Gastrocnemius medialis (tissue), 4 donors: ENCODE measurements around the gene RIOX2. TPM values are rescaled to one million over a fixed set of nuclear protein-coding genes. Genes with fewer than 3 reads are reported as not detected.
"Not testable (repeated sequence)": the region's sequence is repeated elsewhere in the genome, so short reads cannot be mapped to it uniquely, and the experiment has no call there.

Experiments
- ATAC-seq, 2 donors: fragments of 150-250 bp; one replicate each; pipeline ENCODE4 v1.9.1; 2016
- DNase-seq, 2 donors: peaks; one replicate each; pipeline ENCODE4 v3.0.0-alpha.2; 2019
- H3K27ac ChIP-seq, 4 donors: fragments of 200-600 bp; sonication (generic); 1 replicate in 1 of 4; 2 replicates in 3 of 4; pipeline ENCODE4 v1.5.1; 2016 to 2018; ENCODE audit warnings: mild to moderate bottlenecking in 2 of 4, moderate library complexity in 1 of 4
- H3K27me3 ChIP-seq, 3 donors: fragments of 200-600 bp; sonication (generic) in 2 of 3; 1 replicate in 1 of 3; 2 replicates in 2 of 3; pipeline versions ENCODE4 v1.5.1 to v1.6.0; 2016 to 2019; ENCODE audit warnings: mild to moderate bottlenecking in 1 of 3, moderate library complexity in 1 of 3
- H3K36me3 ChIP-seq, 2 donors: fragments of 200-600 bp; sonication (generic) in 1 of 2; one replicate each; pipeline ENCODE4 v1.5.1; 2017 to 2018
- H3K4me1 ChIP-seq, 2 donors: fragments of 200-600 bp; sonication (generic) in 1 of 2; one replicate each; pipeline ENCODE4 v1.5.1; 2016 to 2017; ENCODE audit warnings: mild to moderate bottlenecking in 2 of 2
- H3K4me3 ChIP-seq, 4 donors: fragments of 200-600 bp; sonication (generic) in 3 of 4; 1 replicate in 1 of 4; 2 replicates in 3 of 4; pipeline ENCODE4 v1.5.1; 2016 to 2019; ENCODE audit warnings: mild to moderate bottlenecking in 2 of 4
- H3K9me3 ChIP-seq, 3 donors: fragments of 200-600 bp; sonication (generic) in 2 of 3; 1 replicate in 1 of 3; 2 replicates in 2 of 3; pipeline ENCODE4 v1.5.1; 2016 to 2019
- CTCF ChIP-seq, 5 experiments: fragments of 450-650 bp in 3 of 5; fragments of 200-600 bp in 2 of 5; sonication (generic) in 2 of 5; IDR thresholded peaks in 4 of 5; conservative IDR thresholded peaks in 1 of 5; 1 replicate in 4 of 5; 2 replicates in 1 of 5; pipeline ENCODE4 v1.5.1; 2016 to 2019; ENCODE audit warnings: antibody characterized with exemption in 5 of 5, mild to moderate bottlenecking in 3 of 5, moderate library complexity in 3 of 5
- POLR2A ChIP-seq, 2 donors: fragments of 450-650 bp; IDR thresholded peaks; one replicate each; pipeline ENCODE4 v1.6.1; 2017; ENCODE audit warnings: antibody characterized with exemption in 2 of 2, mild to moderate bottlenecking in 2 of 2, moderate library complexity in 2 of 2
- in situ Hi-C, 4 donors: fragments of 200-750 bp; cut with MboI; loops; one replicate each; pipeline versions ENCODE4 v1.15.0 to v1.8.0; 2017; ENCODE audit warnings: low sequenced_read_pairs in 4 of 4
- intact Hi-C: fragments of 100-400 bp; cut with DNase I; formaldehyde crosslinking; loops from one replicate; pipeline ENCODE4 v1.15.1; 2023; ENCODE audit warnings: low total_unique reads
- total RNA-seq, 4 donors: library from RNA; depleted of rRNA; stranded (reverse); fragments of >200 nt; gene quantifications; one replicate each; pipeline versions ENCODE4 v1.1.0 to v1.2.3, GENCODE V29; 2016

Gene RIOX2
- total RNA-seq, 4 donors from 2014 or later = 27.4 to 57.3 (median 49.6) TPM

DNA sequence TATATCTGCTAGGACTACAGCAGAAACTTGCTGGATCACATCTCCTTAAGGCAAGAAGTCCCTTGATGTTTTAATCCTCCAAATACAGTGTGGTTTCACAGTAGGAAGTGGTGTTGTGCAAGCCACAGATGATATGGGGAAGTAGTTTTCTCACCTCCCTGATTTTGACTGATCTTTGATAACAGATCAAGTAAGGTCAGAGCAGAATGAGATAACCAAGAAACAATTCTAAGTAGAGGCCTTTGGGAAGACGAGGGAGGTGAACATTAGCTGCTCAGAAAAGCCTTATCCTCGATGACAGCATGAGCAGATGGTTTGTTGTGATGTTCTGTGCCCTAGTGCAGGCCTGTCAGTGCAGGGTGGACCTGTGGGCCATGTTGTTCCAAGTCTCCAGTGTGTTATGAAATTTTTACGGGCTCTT lies 61.3 kb downstream of the RIOX2 start:
- intact Hi-C loops (no loop called here), in situ Hi-C loops (no loop called here)
- H3K4me1 ChIP-seq = peaks cover 3 to 5% of the 10 kb centered on the region in 2 donors
- H3K36me3 ChIP-seq = peaks cover 0 to 21% of the 10 kb centered on the region in 2 donors
- no peaks in the 10 kb centered on the region for H3K9me3 ChIP-seq
- no peak overlapping the region for H3K4me3 ChIP-seq
- ATAC-seq = no peak
- no peak for DNase-seq
- TF ChIP-seq POLR2A (IDR thresholded peaks at IDR 0.05) (no peak), CTCF (IDR thresholded peaks at IDR 0.05 in 4 of 5, conservative IDR thresholded peaks at IDR 0.05 in 1 of 5) (no peak)
- no peaks in the 10 kb centered on the region for H3K27me3 ChIP-seq
- H3K27ac ChIP-seq = no peak overlapping the region

DNA sequence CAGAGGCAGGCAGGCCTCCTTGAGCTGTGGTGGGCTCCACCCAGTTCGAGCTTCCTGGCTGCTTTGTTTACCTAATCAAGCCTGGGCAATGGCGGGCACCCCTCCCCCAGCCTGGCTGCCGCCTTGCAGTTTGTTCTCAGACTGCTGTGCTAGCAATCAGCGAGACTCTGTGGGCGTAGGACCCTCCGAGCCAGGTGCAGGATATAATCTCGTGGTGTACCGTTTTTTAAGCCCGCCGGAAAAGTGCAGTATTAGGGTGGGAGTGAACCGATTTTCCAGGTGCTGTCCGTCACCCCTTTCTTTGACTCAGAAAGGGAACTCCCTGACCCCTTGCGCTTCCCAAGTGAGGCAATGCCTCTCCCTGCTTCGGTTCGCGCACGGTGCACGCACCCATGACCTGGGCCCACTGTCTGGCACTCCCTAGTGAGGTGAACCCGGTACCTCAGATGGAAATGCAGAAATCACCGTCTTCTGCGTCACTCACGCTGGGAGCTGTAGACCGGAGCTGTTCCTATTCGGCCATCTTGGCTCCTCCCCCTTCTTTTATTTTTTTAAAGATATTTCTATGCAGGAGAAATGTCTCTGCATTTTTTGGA lies 61.9 kb downstream of the RIOX2 start:
- ATAC-seq, DNase-seq, H3K4me1 ChIP-seq, H3K27me3 ChIP-seq, intact Hi-C loops, H3K27ac ChIP-seq, in situ Hi-C loops, H3K9me3 ChIP-seq: not testable (repeated sequence)
- H3K4me3 ChIP-seq = peak overlapping the region in 1 of 4 donors; percentile 29
- H3K36me3 ChIP-seq = peaks cover 0 to 21% of the 10 kb centered on the region in 2 donors

- H3K4me3 ChIP-seq, ATAC-seq, intact Hi-C loops, H3K9me3 ChIP-seq, H3K27me3 ChIP-seq, DNase-seq, in situ Hi-C loops, H3K27ac ChIP-seq, H3K4me1 ChIP-seq: not testable (repeated sequence)
- H3K36me3 ChIP-seq = peaks cover 0 to 21% of the 10 kb centered on the region in 2 donors
These were observed 62.4 kb downstream of the RIOX2 start for GRCh38 chr3:97909830-97910229.

- intact Hi-C loops (no loop called here), in situ Hi-C loops (no loop called here)
- Histone ChIP-seq H3K36me3 (peaks cover 0 to 25% of the 10 kb centered on the region in 2 donors), H3K9me3 (no peaks in the 10 kb centered on the region), H3K27me3 (no peaks in the 10 kb centered on the region), H3K27ac (peak overlapping the region; percentile 46 to 73 (median 54)), H3K4me1 (peaks cover 0 to 6% of the 10 kb centered on the region in 2 donors), H3K4me3 (no peak overlapping the region)
- ATAC-seq (peak; percentile 26 to 39), DNase-seq (no peak)
- TF ChIP-seq CTCF (IDR thresholded peaks at IDR 0.05 in 4 of 5, conservative IDR thresholded peaks at IDR 0.05 in 1 of 5) (no peak), POLR2A (IDR thresholded peaks at IDR 0.05) (no peak)
These were observed 70.7 kb downstream of the RIOX2 start for GRCh38 chr3:97901313-97902248.

- Histone ChIP-seq H3K27ac (no peak overlapping the region), H3K4me3 (no peak overlapping the region), H3K4me1 (peaks cover 0 to 6% of the 10 kb centered on the region in 2 donors), H3K27me3 (no peaks in the 10 kb centered on the region), H3K36me3 (peaks cover 0 to 34% of the 10 kb centered on the region in 2 donors), H3K9me3 (no peaks in the 10 kb centered on the region)
- in situ Hi-C loops = no loop called here
- no peak for ATAC-seq
- intact Hi-C loops = no loop called here
- DNase-seq = no peak
- no peak for TF ChIP-seq POLR2A (IDR thresholded peaks at IDR 0.05)
- TF ChIP-seq CTCF (IDR thresholded peaks at IDR 0.05 in 4 of 5, conservative IDR thresholded peaks at IDR 0.05 in 1 of 5) = no peak
These were observed 72.9 kb downstream of the RIOX2 start for GRCh38 chr3:97899331-97899730.
